ENCODE measurements around the gene C6orf58.
A peak's percentile ranks its signal among the peaks of the same experiment; 100 is the strongest.

Gene C6orf58

GRCh38 chr6:127576874-127577273 is at the start of gene C6orf58:
TSS of gene C6orf58 (plus strand) at chr6:127577174. CDS start at chr6:127577186, 12 bp downstream.
- DNase-seq: no peak

- no peak for DNase-seq
These were observed 44.0 kb upstream of the C6orf58 start for GRCh38 chr6:127533011-127533410.

- no peak for DNase-seq
These were observed 43.2 kb upstream of the C6orf58 start for GRCh38 chr6:127533736-127534135.

GRCh38 chr6:127538750-127539264 is 38.2 kb upstream of the C6orf58 start:
- DNase-seq: no peak

- peak; percentile 24 for DNase-seq
These were observed 37.7 kb upstream of the C6orf58 start for GRCh38 chr6:127539272-127539671.

GRCh38 chr6:127547215-127547614 is 29.8 kb upstream of the C6orf58 start:
- DNase-seq: no peak

GRCh38 chr6:127547904-127548649 is 28.9 kb upstream of the C6orf58 start:
- no peak for DNase-seq

- no peak for DNase-seq
These were observed 26.6 kb upstream of the C6orf58 start for GRCh38 chr6:127550403-127550802.

- DNase-seq: peak; percentile 5
These were observed 22.5 kb upstream of the C6orf58 start for GRCh38 chr6:127554435-127555006.

GRCh38 chr6:127561660-127562059 is 15.3 kb upstream of the C6orf58 start:
- no peak for DNase-seq

- no peak for DNase-seq
These were observed 12.2 kb upstream of the C6orf58 start for GRCh38 chr6:127564761-127565160.

GRCh38 chr6:127566119-127566518 is 10.9 kb upstream of the C6orf58 start:
- DNase-seq: no peak

- DNase-seq: no peak
These were observed 10.3 kb upstream of the C6orf58 start for GRCh38 chr6:127566651-127567050.

- DNase-seq: no peak
These were observed 9.5 kb upstream of the C6orf58 start for GRCh38 chr6:127567476-127567875.

GRCh38 chr6:127570739-127571389 is 6.1 kb upstream of the C6orf58 start:
- DNase-seq: no peak

GRCh38 chr6:127578900-127579299 is 1.9 kb downstream of the C6orf58 start:
- DNase-seq: no peak

GRCh38 chr6:127581576-127581975 is 4.6 kb downstream of the C6orf58 start:
- no peak for DNase-seq

GRCh38 chr6:127582777-127583462 is 5.9 kb downstream of the C6orf58 start:
- DNase-seq: no peak

- DNase-seq: no peak
These were observed 8.1 kb downstream of the C6orf58 start for GRCh38 chr6:127585123-127585522.

- DNase-seq: no peak
These were observed 9.4 kb downstream of the C6orf58 start for GRCh38 chr6:127586372-127586771.

GRCh38 chr6:127587875-127588274 is 10.9 kb downstream of the C6orf58 start:
- DNase-seq: no peak

- DNase-seq: no peak
These were observed 12.2 kb downstream of the C6orf58 start for GRCh38 chr6:127589135-127589534.

- no peak for DNase-seq
These were observed 13.4 kb downstream of the C6orf58 start for GRCh38 chr6:127590344-127590743.
